OCI-LY3 (cell line): ENCODE measurements around the gene ACTL6A.

Experiments
- H2AFZ ChIP-seq: fragments of 200-600, 300-600 bp; shearing (Covaris generic); 2 replicates; pipeline ENCODE4 v1.6.0; 2014; ENCODE audit warnings: antibody characterized with exemption, low read depth, low read length
- H3K27ac ChIP-seq: fragments of 200-600, 300-600 bp; sonication (generic); 2 replicates; pipeline ENCODE4 v1.5.1; 2014; ENCODE audit warnings: mild to moderate bottlenecking, low read length, moderate library complexity, mixed read lengths
- H3K27me3 ChIP-seq: fragments of 200-600, 300-600 bp; sonication (generic); 2 replicates; pipeline ENCODE4 v1.6.1; 2014; ENCODE audit warnings: low read depth, low read length, mixed read lengths
- H3K36me3 ChIP-seq: fragments of 200-600, 300-600 bp; sonication (generic); replicated peaks from 2 replicates; pipeline ENCODE3; 2014; ENCODE audit warnings: low read depth, low read length, mixed read lengths
- H3K4me1 ChIP-seq: fragments of 300-600, 200-600 bp; sonication (generic); 2 replicates; pipeline ENCODE4 v1.6.1; 2014; ENCODE audit warnings: low read length, mixed read lengths
- H3K4me2 ChIP-seq: fragments of 200-600, 300-600 bp; sonication (generic); 2 replicates; pipeline ENCODE4 v1.6.1; 2014; ENCODE audit warnings: low read length, mixed read lengths
- H3K4me3 ChIP-seq: fragments of 300-600, 200-600 bp; sonication (generic); 2 replicates; pipeline ENCODE4 v1.5.1; 2014; ENCODE audit warnings: antibody characterized with exemption, mild to moderate bottlenecking, low read length, moderate library complexity
- H3K79me2 ChIP-seq: fragments of 300-600, 200-600 bp; shearing (Covaris generic); 2 replicates; pipeline ENCODE4 v1.6.1; 2014; ENCODE audit warnings: mild to moderate bottlenecking, low read length, mixed read lengths
- H3K9ac ChIP-seq: fragments of 300-600, 200-600 bp; shearing (Covaris generic); 2 replicates; pipeline ENCODE4 v1.6.0; 2014; ENCODE audit warnings: mild to moderate bottlenecking, low read length, moderate library complexity
- H3K9me3 ChIP-seq: fragments of 200-600, 300-600 bp; shearing (Covaris generic); 2 replicates; pipeline ENCODE4 v1.6.1; 2014; ENCODE audit warnings: low read length, mixed read lengths; ENCODE audit not compliant: insufficient read depth
- H4K20me1 ChIP-seq: fragments of 200-600, 300-600 bp; sonication (generic); 2 replicates; pipeline ENCODE4 v1.6.1; 2016; ENCODE audit warnings: low read length, mixed read lengths; ENCODE audit not compliant: insufficient read depth
- CTCF ChIP-seq: fragments of 200-600, 300-600 bp; sonication (generic); IDR thresholded peaks from 2 replicates; pipeline ENCODE4 v1.5.1; 2014; ENCODE audit warnings: antibody characterized with exemption, low read length, low read depth
- EZH2phosphoT487 ChIP-seq: fragments of 200-600 bp; shearing (Covaris generic); IDR thresholded peaks from 2 replicates; pipeline ENCODE4 v1.6.1; 2018; ENCODE audit warnings: antibody characterized with exemption, mixed run types, low read depth

The ACTL6A gene

GRCh38 chr3:179615458-179616173 lies 52.9 kb downstream of the ACTL6A start:
- Histone ChIP-seq H3K9ac (no peak overlapping the region), H3K4me2 (no peak overlapping the region), H2AFZ (no peak overlapping the region), H3K9me3 (no peaks in the 10 kb centered on the region), H3K27me3 (no peaks in the 10 kb centered on the region), H3K4me3 (no peak overlapping the region), H3K27ac (no peak overlapping the region), H3K4me1 (peaks cover 9% of the 10 kb centered on the region), H4K20me1 (no peaks in the 10 kb centered on the region), H3K36me3 (peaks cover 4% of the 10 kb centered on the region), H3K79me2 (peaks cover 13% of the 10 kb centered on the region)
- TF ChIP-seq CTCF, result no peak
- no peak for TF ChIP-seq EZH2phosphoT487

GRCh38 chr3:179622023-179622422 lies 59.3 kb downstream of the ACTL6A start:
- no peak overlapping the region for H2AFZ ChIP-seq
- no peak overlapping the region for H3K4me2 ChIP-seq
- no peak overlapping the region for H3K9ac ChIP-seq
- H3K4me3 ChIP-seq, result no peak overlapping the region
- peaks cover 36% of the 10 kb centered on the region for H3K36me3 ChIP-seq
- H4K20me1 ChIP-seq, result no peaks in the 10 kb centered on the region
- H3K9me3 ChIP-seq, result no peaks in the 10 kb centered on the region
- no peaks in the 10 kb centered on the region for H3K27me3 ChIP-seq
- no peaks in the 10 kb centered on the region for H3K4me1 ChIP-seq
- no peaks in the 10 kb centered on the region for H3K79me2 ChIP-seq
- TF ChIP-seq CTCF, result no peak
- no peak for TF ChIP-seq EZH2phosphoT487
- H3K27ac ChIP-seq, result no peak overlapping the region

DNA sequence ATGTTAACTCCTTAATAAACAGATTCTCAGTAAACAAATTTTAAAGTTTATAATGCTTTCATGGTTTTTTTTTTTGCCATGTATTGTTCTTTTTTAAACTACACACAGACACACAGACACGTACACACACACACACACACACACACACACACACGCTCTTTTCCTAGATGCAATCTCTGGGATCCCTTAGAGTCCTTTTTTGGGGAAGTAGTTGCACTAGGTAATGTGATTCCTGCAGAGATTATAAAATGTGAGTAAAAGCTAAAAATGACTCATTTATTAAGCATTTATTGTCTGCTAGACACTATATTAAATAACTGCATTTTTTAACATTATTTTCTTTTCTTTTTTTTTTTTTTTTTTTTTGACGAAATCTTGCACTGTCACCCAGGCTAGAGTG lies 61.7 kb downstream of the ACTL6A start:
- H3K9ac ChIP-seq, result no peak overlapping the region
- TF ChIP-seq CTCF (no peak), EZH2phosphoT487 (no peak)
- no peaks in the 10 kb centered on the region for H3K4me1 ChIP-seq
- no peak overlapping the region for H3K4me2 ChIP-seq
- no peaks in the 10 kb centered on the region for H3K79me2 ChIP-seq
- H3K9me3 ChIP-seq, result no peaks in the 10 kb centered on the region
- no peaks in the 10 kb centered on the region for H4K20me1 ChIP-seq
- no peak overlapping the region for H3K4me3 ChIP-seq
- H3K36me3 ChIP-seq, result peaks cover 33% of the 10 kb centered on the region
- no peak overlapping the region for H2AFZ ChIP-seq
- H3K27ac ChIP-seq, result no peak overlapping the region
- no peaks in the 10 kb centered on the region for H3K27me3 ChIP-seq

DNA sequence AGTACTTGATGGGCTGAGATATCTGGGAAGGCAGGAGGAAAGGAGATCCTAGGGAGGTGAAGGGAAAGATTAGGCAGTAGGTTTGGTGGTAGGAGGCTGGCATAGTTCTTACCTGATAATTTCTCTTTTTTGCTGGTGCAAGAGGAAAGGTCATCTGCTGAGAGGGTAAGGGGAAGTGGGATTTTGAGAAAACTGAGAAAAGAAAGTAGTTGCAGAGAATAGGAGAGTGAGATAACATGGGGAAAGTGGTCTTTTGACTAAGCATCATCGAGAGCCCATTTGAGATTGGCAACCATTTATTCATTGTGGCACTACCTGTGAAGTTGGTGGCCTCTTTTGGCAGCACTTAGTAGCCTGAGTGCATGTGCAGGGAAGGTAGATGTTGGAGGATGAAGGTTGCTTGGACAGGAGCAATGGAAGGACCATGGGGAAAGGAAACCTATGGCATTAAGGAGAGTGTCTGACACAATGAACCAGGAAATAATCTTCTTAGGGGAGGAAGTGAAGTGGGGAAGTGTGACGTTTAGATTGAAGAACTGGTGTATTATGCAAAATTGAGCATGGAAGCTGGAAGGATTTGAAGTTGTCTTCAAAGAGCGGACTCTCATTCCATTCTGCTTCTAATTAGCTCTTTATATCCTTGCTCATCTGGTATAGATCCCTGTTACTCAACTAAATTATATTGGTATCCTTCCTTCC lies 68.2 kb downstream of the ACTL6A start:
- Histone ChIP-seq H4K20me1 (no peaks in the 10 kb centered on the region), H3K79me2 (no peaks in the 10 kb centered on the region), H3K36me3 (peaks cover 1% of the 10 kb centered on the region), H3K4me3 (peak overlapping the region; percentile 28; the same call in 1 of the 2 replicates), H3K27ac (peak overlapping the region; percentile 49), H3K9me3 (no peaks in the 10 kb centered on the region), H3K27me3 (no peaks in the 10 kb centered on the region), H3K4me1 (peaks cover 22% of the 10 kb centered on the region), H3K9ac (no peak overlapping the region), H3K4me2 (peak overlapping the region; percentile 64), H2AFZ (peak overlapping the region; percentile 30; the same call in 1 of the 2 replicates)
- TF ChIP-seq EZH2phosphoT487 (no peak), CTCF (no peak)
